ENCODE data around the gene VTN.

DNA sequence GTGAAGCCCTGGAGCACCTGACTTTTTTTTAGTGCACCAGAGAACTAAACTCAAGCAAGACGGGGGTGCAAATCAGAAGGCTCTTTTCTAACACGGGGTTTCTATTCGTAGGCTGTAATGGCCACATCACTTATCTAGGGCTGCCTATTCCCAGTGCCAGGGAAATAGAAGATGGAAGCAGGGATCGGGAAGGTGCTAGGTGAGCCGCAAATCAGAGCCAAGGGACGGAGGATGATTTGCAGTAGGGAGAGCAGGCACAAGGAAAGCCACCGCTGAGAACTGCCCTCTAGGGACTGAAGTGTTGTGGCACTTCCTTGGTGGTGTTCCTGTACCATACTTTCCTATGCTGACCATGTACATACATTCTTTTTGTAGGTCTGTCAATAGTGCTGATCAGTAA, 43.7 kb upstream of the VTN start:
- TF ChIP-seq, protein P1, sequence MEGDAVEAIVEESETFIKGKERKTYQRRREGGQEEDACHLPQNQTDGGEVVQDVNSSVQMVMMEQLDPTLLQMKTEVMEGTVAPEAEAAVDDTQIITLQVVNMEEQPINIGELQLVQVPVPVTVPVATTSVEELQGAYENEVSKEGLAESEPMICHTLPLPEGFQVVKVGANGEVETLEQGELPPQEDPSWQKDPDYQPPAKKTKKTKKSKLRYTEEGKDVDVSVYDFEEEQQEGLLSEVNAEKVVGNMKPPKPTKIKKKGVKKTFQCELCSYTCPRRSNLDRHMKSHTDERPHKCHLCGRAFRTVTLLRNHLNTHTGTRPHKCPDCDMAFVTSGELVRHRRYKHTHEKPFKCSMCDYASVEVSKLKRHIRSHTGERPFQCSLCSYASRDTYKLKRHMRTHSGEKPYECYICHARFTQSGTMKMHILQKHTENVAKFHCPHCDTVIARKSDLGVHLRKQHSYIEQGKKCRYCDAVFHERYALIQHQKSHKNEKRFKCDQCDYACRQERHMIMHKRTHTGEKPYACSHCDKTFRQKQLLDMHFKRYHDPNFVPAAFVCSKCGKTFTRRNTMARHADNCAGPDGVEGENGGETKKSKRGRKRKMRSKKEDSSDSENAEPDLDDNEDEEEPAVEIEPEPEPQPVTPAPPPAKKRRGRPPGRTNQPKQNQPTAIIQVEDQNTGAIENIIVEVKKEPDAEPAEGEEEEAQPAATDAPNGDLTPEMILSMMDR (IDR thresholded peaks at IDR 0.05; ENCODE audit: insufficient read depth, low read depth, low read length), result no peak
- TF ChIP-seq EZH2 (IDR thresholded peaks at IDR 0.05; ENCODE audit: insufficient read depth, low read length), result no peak
